GM18867 (cell line): ENCODE results near the gene PTPRG.

Experiments
- ATAC-seq: cut with Tn5 transposase; IDR thresholded peaks from one replicate; pipeline ENCODE4 v1.9.1; 2021; ENCODE audit warnings: mild to moderate bottlenecking, moderate library complexity; ENCODE audit not compliant: unreplicated experiment

The PTPRG gene

GRCh38 chr3:61562042-61562720 is 810 bp downstream of the PTPRG start:
- ATAC-seq: peak; percentile 17

GRCh38 chr3:61562721-61563312 is 1.4 kb downstream of the PTPRG start:
- no peak for ATAC-seq

GRCh38 chr3:61563313-61564271 is 2.2 kb downstream of the PTPRG start:
- ATAC-seq: no peak

DNA sequence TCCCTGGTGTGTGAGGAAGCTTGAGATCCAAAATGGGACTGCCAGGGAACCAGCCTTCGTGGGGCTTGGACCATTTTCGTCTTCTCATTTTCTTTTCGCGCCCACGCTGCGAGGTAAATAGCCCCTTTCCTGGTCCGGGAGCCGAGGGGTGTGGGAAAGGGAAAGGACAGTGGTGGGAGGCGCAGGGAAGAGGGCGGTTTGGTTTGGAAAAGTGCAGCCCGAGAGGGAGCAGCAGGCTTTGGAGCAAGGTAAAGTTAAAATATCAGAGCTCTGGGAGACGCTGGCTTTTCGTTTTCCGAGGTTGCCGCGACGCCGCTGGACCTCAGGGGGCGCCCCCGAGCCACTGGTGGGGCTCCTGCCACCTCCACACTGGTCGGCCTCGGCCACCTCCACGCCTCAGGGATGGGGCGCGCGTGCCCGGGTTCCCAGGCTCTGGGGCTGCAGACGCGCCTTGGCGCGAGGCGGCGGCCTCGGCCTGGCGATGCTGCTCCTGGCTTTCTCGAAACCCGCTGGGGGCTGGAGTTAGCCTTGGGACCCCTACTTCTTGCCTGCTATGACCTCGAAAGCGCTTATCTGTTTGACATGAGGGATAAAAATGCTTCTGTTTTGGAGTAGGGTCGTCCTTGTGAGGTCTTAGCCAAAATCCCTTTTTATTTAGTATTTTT is 3.2 kb downstream of the PTPRG start:
- no peak for ATAC-seq

- no peak for ATAC-seq
Measured at GRCh38 chr3:61565569-61565968, 4.2 kb downstream of the PTPRG start.

DNA sequence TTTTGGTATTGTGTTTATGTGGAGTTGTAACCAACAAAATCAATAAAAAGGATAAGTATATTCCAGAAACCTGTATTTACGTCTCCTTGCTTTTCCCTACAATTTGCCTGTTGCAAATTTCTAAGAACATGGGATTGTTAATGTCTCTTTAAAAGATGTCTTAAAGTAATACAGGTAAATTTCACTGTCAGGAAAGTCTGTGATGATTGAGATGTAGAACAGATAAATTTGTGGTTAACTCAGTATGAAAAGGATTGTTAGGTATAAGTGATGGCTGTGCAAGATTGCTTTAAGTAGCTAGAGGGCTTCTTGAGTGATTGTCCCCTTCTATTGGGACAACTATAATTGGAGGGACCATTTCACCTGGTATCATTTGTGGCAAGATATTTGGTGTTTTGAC is 6.8 kb downstream of the PTPRG start:
- no peak for ATAC-seq

DNA sequence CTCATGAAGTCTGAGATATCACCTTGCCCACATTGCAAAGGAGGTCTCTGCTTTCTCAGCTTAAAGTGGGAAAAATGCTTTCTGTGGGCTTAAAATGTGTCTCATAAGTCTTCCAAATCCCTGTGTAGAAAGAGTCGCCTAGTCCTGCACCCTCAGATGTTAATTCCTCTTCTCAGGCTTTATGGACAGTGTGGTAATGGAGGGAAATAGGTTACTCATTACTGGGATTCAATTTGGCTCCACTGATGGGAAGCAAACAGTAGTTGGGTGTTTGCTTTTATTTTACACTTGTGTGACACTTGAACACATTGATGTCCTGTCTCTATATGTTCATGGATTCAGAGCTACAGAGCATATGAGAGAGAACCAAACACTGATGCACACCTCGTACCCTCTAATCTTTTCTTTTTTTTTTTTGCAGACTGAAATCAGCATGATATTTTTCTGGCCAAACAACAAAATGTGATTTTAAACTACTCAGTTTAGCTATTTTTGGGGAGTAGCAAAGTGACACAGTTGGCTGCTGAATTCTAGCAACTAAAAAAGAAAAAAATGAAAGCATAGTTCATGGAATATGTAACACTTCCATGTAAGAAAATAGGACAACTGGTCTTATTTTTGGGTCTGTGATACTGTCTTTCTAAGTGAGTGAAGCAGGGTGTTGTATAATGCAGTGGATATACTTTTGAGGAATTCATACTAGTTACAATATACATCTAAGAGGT is 8.6 kb downstream of the PTPRG start:
- ATAC-seq: no peak

DNA sequence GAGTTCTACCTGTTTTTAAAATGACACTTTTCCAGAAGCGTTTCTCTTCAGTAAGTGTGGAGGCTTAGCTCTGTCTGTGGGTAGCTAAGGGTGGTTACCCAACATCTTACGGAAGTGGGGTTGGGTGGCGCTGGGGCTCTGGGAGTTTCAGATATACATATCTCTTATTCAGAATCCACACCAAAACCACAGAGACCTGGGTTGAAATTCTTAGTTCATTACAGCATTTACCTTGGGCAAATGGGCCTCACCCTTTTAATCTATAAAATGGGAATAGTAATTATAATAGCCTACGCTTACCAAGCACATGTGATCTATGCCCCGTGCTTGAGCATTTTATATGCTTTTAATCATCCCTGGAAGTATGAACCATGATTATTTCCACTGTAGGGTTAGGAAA is 9.4 kb downstream of the PTPRG start:
- no peak for ATAC-seq

DNA sequence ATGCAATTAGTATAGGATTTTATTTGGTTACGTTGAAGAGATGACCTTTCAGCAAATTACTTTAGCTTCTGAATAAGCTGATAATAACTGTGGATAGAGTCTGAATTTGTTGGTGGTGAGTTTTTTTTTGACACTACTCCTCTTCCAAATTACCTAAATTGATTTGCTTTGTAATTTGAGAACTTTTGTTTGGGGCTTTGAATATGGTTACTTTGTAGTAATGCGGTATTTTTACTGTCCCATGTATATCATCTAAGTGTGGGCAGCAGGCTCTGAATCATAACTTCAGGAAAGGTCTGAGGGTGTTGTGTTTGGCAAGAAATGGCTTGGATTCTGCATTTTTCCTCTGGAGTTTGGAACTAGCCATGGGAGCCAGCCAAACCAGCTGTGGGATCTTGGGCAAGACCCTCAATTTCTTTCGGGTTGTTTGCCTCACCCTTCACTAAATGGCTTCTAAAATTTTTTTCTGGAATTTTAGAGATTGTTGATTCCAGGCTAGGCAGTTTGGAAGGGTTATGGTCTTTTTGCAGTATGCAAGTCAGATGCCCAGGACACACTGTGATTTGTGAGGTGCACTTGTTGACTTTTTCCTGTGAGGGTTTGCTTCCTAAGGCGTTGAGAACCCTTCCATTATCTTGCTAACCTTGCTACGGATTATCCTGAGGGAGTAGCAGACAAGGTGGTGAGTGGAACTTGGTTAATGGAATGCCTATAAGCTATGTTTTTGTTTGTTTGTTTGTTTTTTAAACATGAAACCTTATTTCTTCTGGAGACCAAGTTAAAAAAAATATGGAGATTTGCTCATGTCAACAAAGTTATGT is 10.4 kb downstream of the PTPRG start:
- no peak for ATAC-seq

GRCh38 chr3:61572879-61573278 is 11.5 kb downstream of the PTPRG start:
- ATAC-seq: no peak

DNA sequence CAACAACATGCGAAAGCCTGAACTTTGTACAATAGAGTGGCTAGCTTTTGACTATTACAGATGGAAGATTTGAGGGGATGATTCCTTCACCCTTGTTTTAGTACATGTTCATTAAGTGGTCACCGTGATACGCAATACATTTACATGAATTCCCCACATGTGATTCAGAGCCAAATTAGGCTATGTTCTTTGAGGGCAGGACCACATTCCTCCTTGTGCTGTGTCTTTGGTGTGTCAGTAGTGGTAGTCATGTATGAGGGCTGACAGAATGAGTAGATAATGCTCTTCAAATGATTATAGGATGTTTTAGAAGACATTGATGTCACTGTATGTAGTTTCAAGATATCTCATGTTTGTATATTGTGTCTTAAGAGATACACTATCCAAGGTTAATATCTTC is 12.1 kb downstream of the PTPRG start:
- no peak for ATAC-seq

DNA sequence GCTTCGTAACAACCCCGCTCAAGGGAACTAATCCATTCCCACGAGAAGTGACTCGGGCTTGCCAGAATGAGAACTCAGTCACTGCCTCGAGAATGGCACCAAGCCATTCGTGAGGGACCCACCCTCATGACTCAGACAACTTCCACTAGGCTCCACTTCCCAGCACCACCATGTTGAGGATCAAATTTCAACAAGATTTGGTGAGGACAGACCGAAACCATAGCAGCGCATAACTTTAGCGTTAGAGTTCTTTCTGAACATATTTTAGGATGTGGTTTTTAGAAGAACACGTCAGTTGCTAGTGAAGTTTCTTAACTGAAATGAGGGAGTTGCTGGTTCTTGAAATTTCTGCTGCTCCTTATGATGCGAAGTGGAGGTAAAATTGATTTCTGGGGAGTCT is 13.5 kb downstream of the PTPRG start:
- no peak for ATAC-seq

DNA sequence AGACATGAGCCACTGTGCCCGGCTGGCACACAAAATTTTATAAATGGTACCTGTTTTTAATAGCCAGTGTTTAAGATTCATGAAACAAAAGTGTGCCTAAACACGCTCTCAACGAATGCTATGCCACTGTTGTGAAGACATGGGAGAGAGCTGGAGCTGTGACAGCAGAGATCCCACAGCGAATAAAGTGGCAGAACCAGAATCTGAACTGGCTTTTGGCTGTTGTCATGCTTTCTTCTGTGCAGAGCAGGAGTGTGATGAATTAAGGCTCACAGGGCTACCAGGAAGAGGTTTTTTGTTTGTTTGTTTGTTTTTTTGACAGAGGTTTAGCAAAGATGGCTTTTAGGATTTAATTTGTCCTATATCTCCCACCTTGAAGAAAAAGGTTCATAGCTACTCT is 14.5 kb downstream of the PTPRG start:
- ATAC-seq: no peak

DNA sequence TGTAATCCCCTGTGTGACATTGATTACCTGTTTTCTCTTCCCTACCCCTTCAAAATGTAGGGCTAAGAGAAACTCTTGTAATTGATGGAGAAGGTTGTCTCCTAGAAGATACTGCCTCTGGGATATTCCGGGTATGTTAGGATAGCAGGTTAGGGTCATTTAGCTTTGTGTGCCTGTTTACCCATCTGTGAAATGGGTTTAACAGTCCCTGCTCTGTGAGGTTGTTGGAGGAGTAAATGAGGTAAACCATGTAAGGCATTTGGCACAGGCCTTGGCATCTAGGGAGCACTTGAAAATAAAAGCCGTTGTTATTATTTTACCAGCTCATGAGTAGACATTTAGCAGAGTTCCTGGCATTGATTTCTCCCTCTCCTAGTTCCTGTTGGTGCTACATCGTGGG is 16.4 kb downstream of the PTPRG start:
- no peak for ATAC-seq

DNA sequence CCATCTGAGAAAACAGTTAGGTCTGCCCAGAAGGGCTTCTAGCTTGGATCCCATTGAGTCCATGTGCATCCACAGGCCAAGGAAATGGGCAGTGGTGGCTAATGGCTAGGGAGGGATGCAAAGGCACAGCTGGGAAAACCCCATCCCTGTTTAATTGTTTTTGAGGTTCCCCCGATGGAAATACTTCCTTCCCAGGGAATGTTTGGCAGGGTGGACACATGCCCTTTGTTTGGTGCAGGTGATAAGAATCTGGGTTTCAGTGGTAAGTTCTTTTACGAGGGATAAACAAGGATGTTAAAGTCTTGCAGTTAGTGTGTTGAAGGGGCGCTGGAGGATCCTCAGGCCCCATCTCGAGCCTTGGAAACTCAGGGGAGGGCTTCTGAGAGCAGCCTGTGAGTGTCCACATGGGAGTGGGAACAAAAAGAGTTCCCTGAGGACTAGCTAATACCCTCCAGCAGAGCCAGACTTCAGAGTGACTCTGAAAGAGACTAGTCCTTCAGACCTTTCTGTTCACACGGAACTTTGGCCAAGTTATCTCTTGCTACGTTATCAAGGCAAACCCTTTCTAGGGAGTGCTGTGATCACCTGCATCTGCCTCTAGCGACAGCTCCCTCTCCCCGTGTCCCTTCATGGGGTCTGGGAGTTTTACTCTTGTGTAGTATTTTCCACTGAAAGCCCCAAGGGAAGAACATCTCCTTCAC is 17.4 kb downstream of the PTPRG start:
- ATAC-seq: no peak

- no peak for ATAC-seq
Measured at GRCh38 chr3:61579685-61580084, 18.3 kb downstream of the PTPRG start.

GRCh38 chr3:61580982-61581643 is 19.7 kb downstream of the PTPRG start:
- no peak for ATAC-seq

DNA sequence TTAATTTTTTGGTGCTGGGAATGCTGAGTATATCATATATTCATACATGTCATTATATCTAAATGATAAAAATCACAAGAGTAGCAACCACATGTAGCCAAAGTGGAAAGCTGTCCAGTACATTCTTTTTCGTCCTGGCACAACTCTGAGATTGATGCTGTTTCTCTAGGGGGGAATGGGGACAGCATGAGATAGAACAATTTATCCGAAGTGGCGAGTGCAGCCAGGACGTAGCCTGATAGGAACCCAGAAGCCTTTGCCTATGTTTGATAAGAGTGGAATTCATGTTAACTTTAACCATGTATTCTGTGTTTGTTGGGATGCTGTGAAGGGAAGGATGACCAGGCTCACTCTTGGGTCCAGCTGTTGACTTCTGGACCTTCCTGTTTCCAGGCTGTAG is 20.9 kb downstream of the PTPRG start:
- ATAC-seq: no peak

GRCh38 chr3:61582846-61583245 is 21.5 kb downstream of the PTPRG start:
- ATAC-seq: no peak
